GM12878 (cell line): ENCODE measurements around the gene SLCO3A1. TPM values are rescaled to one million over a fixed set of nuclear protein-coding genes. Genes with fewer than 3 reads are reported as not detected.

Source experiments
- ATAC-seq: fragments of 200-7000 bp; cut with Tn5 transposase; 3 replicates; pipeline ENCODE4 v1.9.1; 2020; ENCODE audit warnings: mild to moderate bottlenecking, moderate library complexity
- BruUV-seq: library from RNA; stranded (reverse); fragments of 400-500 nt; replicated peaks from 2 replicates; lab custom pipeline; 2021; lab: Mats Ljungman, UMichigan
- CTCF ChIA-PET: fragments of 300-600 bp; sonication (Branson Sonifier 250); formaldehyde crosslinking; extraction: SDS; loops from one replicate; lab custom pipeline; 2021; ENCODE audit warnings: inconsistent platforms; lab: Yijun Ruan, JAX
- POLR2A ChIA-PET: fragments of 350-600 bp; formaldehyde crosslinking; extraction: SDS; loops from one replicate; lab custom pipeline; 2021; ENCODE audit warnings: inconsistent platforms; lab: Charles Lee
- RAD21 ChIA-PET: fragments of 300-600 bp; sonication (Branson Sonifier 250); formaldehyde crosslinking; loops from one replicate; lab custom pipeline; 2023; ENCODE audit warnings: antibody characterized with exemption; ENCODE audit not compliant: unreplicated experiment; lab: Charles Lee
- SMC1A ChIA-PET: fragments of 300-600 bp; sonication (Branson Sonifier 250); formaldehyde crosslinking; loops from one replicate; lab custom pipeline; 2023; ENCODE audit not compliant: unreplicated experiment, uncharacterized antibody; lab: Charles Lee
- DNase-seq: peaks from one replicate; pipeline ENCODE4 v3.0.0-alpha.2; 2011; ENCODE audit warnings: low read depth, low spot score
- FAIRE-seq: peaks from 3 replicates; lab custom pipeline; 2011; peaks lifted over from hg19 to GRCh38; lab: Jason Lieb, UNC
- H2AFZ ChIP-seq: 2 replicates; pipeline ENCODE4 v1.6.0; 2011; ENCODE audit warnings: low read depth, low read length, control low read depth; ENCODE audit not compliant: control insufficient read depth
- H3K27ac ChIP-seq: 2 replicates; pipeline ENCODE4 v1.5.1; 2011; ENCODE audit warnings: control low read depth; ENCODE audit not compliant: control insufficient read depth, insufficient read depth
- H3K27me3 ChIP-seq, 2 experiments: replicated peaks in 1 of 2; 2 replicates each; pipeline versions ENCODE4 v1.6.0 to v1.6.1; 2011; ENCODE audit warnings: low read length in 1 of 2; ENCODE audit not compliant: control insufficient read depth in 2 of 2, insufficient read depth in 2 of 2
- H3K36me3 ChIP-seq, 2 experiments: 2 replicates each; pipeline ENCODE4 v1.5.1; 2011; ENCODE audit warnings: low read length in 1 of 2; ENCODE audit not compliant: control insufficient read depth in 2 of 2, insufficient read depth in 2 of 2
- H3K4me1 ChIP-seq: 2 replicates; pipeline ENCODE4 v1.6.1; 2011; ENCODE audit warnings: mild to moderate bottlenecking, low read length, moderate library complexity, mixed read lengths; ENCODE audit not compliant: control insufficient read depth, insufficient read depth
- H3K4me2 ChIP-seq: 2 replicates; pipeline ENCODE4 v1.6.0; 2011; ENCODE audit warnings: control low read depth; ENCODE audit not compliant: control insufficient read depth, insufficient read depth
- H3K4me3 ChIP-seq: fragments of 200-600 bp; sonication (generic); 2 replicates; pipeline ENCODE4 v1.5.1; 2016
- H3K79me2 ChIP-seq: 2 replicates; pipeline ENCODE4 v1.6.0; 2011; ENCODE audit warnings: low read length; ENCODE audit not compliant: control insufficient read depth, insufficient read depth
- H3K9ac ChIP-seq: 2 replicates; pipeline ENCODE4 v1.8.0; 2011; ENCODE audit warnings: low read length, control low read depth, mixed read lengths; ENCODE audit not compliant: control insufficient read depth, insufficient read depth
- H3K9me3 ChIP-seq: replicated peaks from 3 replicates; pipeline ENCODE4 v1.5.1; 2011; ENCODE audit warnings: mild to moderate bottlenecking, low read length; ENCODE audit not compliant: control insufficient read depth, insufficient read depth
- H4K20me1 ChIP-seq: 2 replicates; pipeline ENCODE4 v1.6.0; 2011; ENCODE audit not compliant: control insufficient read depth, insufficient read depth
- CREB1 ChIP-seq: IDR thresholded peaks from 2 replicates; pipeline ENCODE4 v1.6.1; 2012; ENCODE audit warnings: low read depth, mild to moderate bottlenecking, inconsistent platforms
- ETV6 ChIP-seq, 2 experiments: fragments of 450-650 bp in 1 of 2; IDR thresholded peaks in 1 of 2; conservative IDR thresholded peaks in 1 of 2; 2 replicates each; pipeline ENCODE4 v1.6.1; 2014; ENCODE audit warnings: antibody characterized with exemption in 1 of 2, borderline replicate concordance in 1 of 2, low read depth in 1 of 2, mild to moderate bottlenecking in 1 of 2, moderate library complexity in 1 of 2
- KDM1A ChIP-seq: fragments of 200-600 bp; sonication (generic); IDR thresholded peaks from 2 replicates; pipeline ENCODE4 v1.6.1; 2016; ENCODE audit warnings: borderline replicate concordance
- RELB ChIP-seq: fragments of 450-650 bp; IDR thresholded peaks from 2 replicates; pipeline ENCODE4 v1.6.1; 2017; ENCODE audit warnings: low read depth, mild to moderate bottlenecking, moderate library complexity
- SREBF2 ChIP-seq: IDR thresholded peaks from 2 replicates; pipeline ENCODE4 v1.6.1; 2012; ENCODE audit warnings: mild to moderate bottlenecking, low read length
- SUZ12 ChIP-seq: fragments of 200-600 bp; sonication (generic); IDR thresholded peaks from one replicate; pipeline ENCODE4 v1.6.1; 2018; ENCODE audit warnings: antibody characterized with exemption, mild to moderate bottlenecking; ENCODE audit not compliant: unreplicated experiment
- TCF12 ChIP-seq: IDR thresholded peaks from 2 replicates; pipeline ENCODE4 v1.6.1; 2011; ENCODE audit warnings: low read depth, mild to moderate bottlenecking, low read length
- USF2 ChIP-seq: IDR thresholded peaks from 2 replicates; pipeline ENCODE4 v1.6.1; 2011; ENCODE audit warnings: low read depth, low read length, improper control_type of control experiment, borderline replicate concordance
- ZBTB11 ChIP-seq: fragments of 450-650 bp; formaldehyde crosslinking; IDR thresholded peaks from 2 replicates; pipeline ENCODE4 v1.5.0; 2022; ENCODE audit warnings: mild to moderate bottlenecking, missing genetic modification characterization
- ZNF274 ChIP-seq: IDR thresholded peaks from one replicate; pipeline ENCODE4 v1.8.0; 2011; ENCODE audit not compliant: insufficient read length, insufficient read depth
- ZNF687 ChIP-seq: fragments of 450-650 bp; IDR thresholded peaks from 2 replicates; pipeline ENCODE4 v1.6.1; 2017; ENCODE audit warnings: mild to moderate bottlenecking, moderate library complexity
- WGBS: methylation state at CpG from one replicate; pipeline ENCODE4 v1.1.6; 2016; ENCODE audit warnings: low lambda C conversion rate; ENCODE audit not compliant: insufficient replicate concordance, insufficient coverage; ENCODE audit errors: missing lambda C conversion rate; 5-methylcytosine and 5-hydroxymethylcytosine counted together
- in situ Hi-C: fragments of 300-500 bp; cut with MboI; formaldehyde crosslinking; loops from 9 replicates; pipeline ENCODE4 v1.14.3; 2018; ENCODE audit warnings: mixed read lengths
- intact Hi-C: fragments of 100-400 bp; cut with micrococcal nuclease; formaldehyde crosslinking; loops from one replicate; pipeline ENCODE4 v1.14.2; 2022; ENCODE audit not compliant: unreplicated experiment
- polyA plus RNA-seq, 11 experiments: library from polyadenylated mRNA; depleted of rRNA in 4 of 11; unstranded in 6 of 11; stranded (reverse) in 5 of 11; fragments of >200 nt; fragmentation: Nextera tagmentation in 4 of 11; fragmentation: Illumina TruSeq in 1 of 11; extraction: Ambion mirVana in 4 of 11; extraction: Trizol in 1 of 11; gene quantifications; 1 replicate in 1 of 11; 2 replicates in 10 of 11; pipeline versions ENCODE4 v1.2.1 to v1.2.3, GENCODE V29; 2011 to 2016; ENCODE audit warnings: inconsistent platforms in 2 of 11, missing spikeins in 2 of 11, low read depth in 1 of 11
- total RNA-seq, 4 experiments: library from RNA; depleted of rRNA in 3 of 4; stranded (reverse); fragments of >200 nt in 3 of 4; fragmentation: Illumina TruSeq in 1 of 4; extraction: Trizol in 1 of 4; gene quantifications; 2 replicates each; pipeline versions ENCODE4 v1.2.1 to v1.2.3, GENCODE V29; 2013 to 2021

Gene SLCO3A1
- total and polyA plus RNA-seq, 10 of the 15 experiments (the other 5 are each of a cell fraction or from before 2014, with no cell fraction given): 0.05 to 5.9 (median 0.31) TPM

GRCh38 chr15:91974321-91974720, 120.8 kb downstream of the SLCO3A1 start:
- Histone ChIP-seq H3K4me3 (no peak overlapping the region), H3K27me3 (no peaks in the 10 kb centered on the region), H3K36me3 (no peaks in the 10 kb centered on the region), H3K4me2 (no peak overlapping the region), H3K9ac (no peak overlapping the region), H4K20me1 (no peaks in the 10 kb centered on the region), H3K4me1 (no peaks in the 10 kb centered on the region), H2AFZ (no peak overlapping the region), H3K9me3 (no peaks in the 10 kb centered on the region), H3K79me2 (no peaks in the 10 kb centered on the region), H3K27ac (no peak overlapping the region)
- no peak for FAIRE-seq
- ChIA-PET POLR2A (no interaction called here), RAD21 (no interaction called here), SMC1A (no interaction called here), CTCF (no interaction called here)
- no peak for DNase-seq
- in situ Hi-C loops (no loop called here), intact Hi-C loops (loop anchor here (2.0 kb wide), 1 partner anchor 118 kb away; no protein-coding TSS in a partner anchor)
- WGBS: 15% methylated on average over 3 of the region's 6 CpGs
- no TSS peak for BruUV-seq
- TF ChIP-seq KDM1A: no peak
- no peak for TF ChIP-seq SREBF2
- no peak for TF ChIP-seq ZNF687
- TF ChIP-seq TCF12: no peak
- no peak for TF ChIP-seq ZNF274
- no peak for TF ChIP-seq CREB1
- TF ChIP-seq USF2: no peak
- no peak for TF ChIP-seq RELB
- TF ChIP-seq SUZ12: no peak
- TF ChIP-seq ETV6 (conservative IDR thresholded peaks at IDR 0.05 in 1 of 2, IDR thresholded peaks at IDR 0.05 in 1 of 2; ENCODE audit: borderline replicate concordance in 1 of 2, low read depth in 1 of 2): no peak
- no peak for TF ChIP-seq ZBTB11 (CRISPR knock-in tag)
- ATAC-seq: peak; percentile 40
